ENCODE results near the gene CXorf58.

Gene CXorf58

GRCh38 chrX:23939203-23939602, 31.4 kb downstream of the CXorf58 start:
- TF ChIP-seq CTCF (IDR thresholded peaks at IDR 0.05; ENCODE audit: extremely low read depth, missing control alignments): no peak
- no peak for DNase-seq (ENCODE audit: low spot score)

DNA sequence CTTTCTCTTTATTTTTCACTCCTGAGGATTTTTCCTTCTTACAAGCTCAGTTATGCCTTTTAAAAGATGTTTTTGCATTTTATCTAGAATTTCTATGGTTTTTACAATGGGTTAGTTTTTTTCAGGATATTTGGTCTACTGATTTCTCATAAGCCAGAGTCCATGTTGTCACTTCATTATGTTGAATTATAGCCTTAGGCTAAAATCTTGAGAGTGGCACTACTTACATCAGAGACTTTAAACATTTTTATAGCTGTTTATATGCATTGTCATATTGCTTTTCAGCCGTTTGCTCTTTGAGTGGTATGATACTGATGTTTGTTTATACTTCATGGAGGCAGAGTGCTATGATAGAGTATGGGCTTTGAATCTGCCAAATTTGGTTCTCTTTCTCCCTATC, 36.4 kb downstream of the CXorf58 start:
- DNase-seq (ENCODE audit: low spot score): no peak
- TF ChIP-seq CTCF (IDR thresholded peaks at IDR 0.05; ENCODE audit: extremely low read depth, missing control alignments): no peak

- no peak for TF ChIP-seq CTCF (IDR thresholded peaks at IDR 0.05; ENCODE audit: extremely low read depth, missing control alignments)
- no peak for DNase-seq (ENCODE audit: low spot score)
These were observed 37.4 kb downstream of the CXorf58 start for GRCh38 chrX:23945206-23945605.

- no peak for DNase-seq (ENCODE audit: low spot score)
- no peak for TF ChIP-seq CTCF (IDR thresholded peaks at IDR 0.05; ENCODE audit: extremely low read depth, missing control alignments)
These were observed 44.6 kb downstream of the CXorf58 start for GRCh38 chrX:23952391-23952790.

GRCh38 chrX:23952984-23953907, 45.4 kb downstream of the CXorf58 start:
- peak; percentile 53 for DNase-seq (ENCODE audit: low spot score)
- TF ChIP-seq CTCF (IDR thresholded peaks at IDR 0.05; ENCODE audit: extremely low read depth, missing control alignments): no peak

GRCh38 chrX:23953908-23954269, 46.1 kb downstream of the CXorf58 start:
- DNase-seq (ENCODE audit: low spot score): no peak
- no peak for TF ChIP-seq CTCF (IDR thresholded peaks at IDR 0.05; ENCODE audit: extremely low read depth, missing control alignments)

GRCh38 chrX:23954396-23954795, 46.6 kb downstream of the CXorf58 start:
- no peak for TF ChIP-seq CTCF (IDR thresholded peaks at IDR 0.05; ENCODE audit: extremely low read depth, missing control alignments)
- DNase-seq (ENCODE audit: low spot score): no peak
